ENCODE measurements around the gene SGSM2. TPM values are rescaled to one million over a fixed set of nuclear protein-coding genes. Genes with fewer than 3 reads are reported as not detected.

SGSM2 gene
- total RNA-seq, 1 donor: 37.3 TPM

DNA sequence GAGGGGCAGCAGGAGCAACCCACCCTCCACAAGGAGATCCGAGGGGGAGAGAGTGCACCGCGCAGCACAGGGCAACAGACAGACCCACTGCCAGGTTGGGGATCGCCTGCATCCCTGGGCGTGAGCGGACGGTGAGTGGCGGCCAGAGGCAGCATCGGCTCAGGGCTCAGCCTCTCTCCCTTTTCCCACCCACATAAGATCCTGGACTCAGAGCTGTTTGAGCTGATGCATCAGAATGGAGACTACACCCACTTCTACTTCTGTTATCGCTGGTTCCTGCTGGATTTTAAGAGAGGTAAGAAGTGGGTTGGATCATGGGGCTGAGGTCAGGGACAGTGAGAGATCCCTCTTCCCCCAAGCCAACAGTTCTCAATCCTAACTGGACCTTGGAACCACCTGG, 40.4 kb downstream of the SGSM2 start:
- Histone ChIP-seq H4K20me1 (ENCODE audit: insufficient read depth, low read length) (peaks cover 4% of the 10 kb centered on the region), H3K36me3 (ENCODE audit: insufficient read depth, low read length) (peaks cover 34% of the 10 kb centered on the region), H3K9me3 (ENCODE audit: low read depth, low read length) (no peaks in the 10 kb centered on the region), H3K4me1 (ENCODE audit: insufficient read depth, low read length) (no peaks in the 10 kb centered on the region), H3K4me3 (ENCODE audit: insufficient read depth, low read length) (no peak overlapping the region), H2AFZ (ENCODE audit: low read length) (no peak overlapping the region), H3K79me2 (ENCODE audit: insufficient read depth, low read length) (no peaks in the 10 kb centered on the region), H3K27ac (ENCODE audit: low read depth, low read length) (no peak overlapping the region), H3K27me3 (ENCODE audit: insufficient read depth, low read length) (no peaks in the 10 kb centered on the region), H3K4me2 (ENCODE audit: insufficient read depth, low read length) (no peak overlapping the region)
- DNase-seq (ENCODE audit: insufficient read length, low spot score, missing footprints): no peak
- TF ChIP-seq, protein P1, sequence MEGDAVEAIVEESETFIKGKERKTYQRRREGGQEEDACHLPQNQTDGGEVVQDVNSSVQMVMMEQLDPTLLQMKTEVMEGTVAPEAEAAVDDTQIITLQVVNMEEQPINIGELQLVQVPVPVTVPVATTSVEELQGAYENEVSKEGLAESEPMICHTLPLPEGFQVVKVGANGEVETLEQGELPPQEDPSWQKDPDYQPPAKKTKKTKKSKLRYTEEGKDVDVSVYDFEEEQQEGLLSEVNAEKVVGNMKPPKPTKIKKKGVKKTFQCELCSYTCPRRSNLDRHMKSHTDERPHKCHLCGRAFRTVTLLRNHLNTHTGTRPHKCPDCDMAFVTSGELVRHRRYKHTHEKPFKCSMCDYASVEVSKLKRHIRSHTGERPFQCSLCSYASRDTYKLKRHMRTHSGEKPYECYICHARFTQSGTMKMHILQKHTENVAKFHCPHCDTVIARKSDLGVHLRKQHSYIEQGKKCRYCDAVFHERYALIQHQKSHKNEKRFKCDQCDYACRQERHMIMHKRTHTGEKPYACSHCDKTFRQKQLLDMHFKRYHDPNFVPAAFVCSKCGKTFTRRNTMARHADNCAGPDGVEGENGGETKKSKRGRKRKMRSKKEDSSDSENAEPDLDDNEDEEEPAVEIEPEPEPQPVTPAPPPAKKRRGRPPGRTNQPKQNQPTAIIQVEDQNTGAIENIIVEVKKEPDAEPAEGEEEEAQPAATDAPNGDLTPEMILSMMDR (IDR thresholded peaks at IDR 0.05; ENCODE audit: extremely low read depth, low read depth, low read length): no peak

DNA sequence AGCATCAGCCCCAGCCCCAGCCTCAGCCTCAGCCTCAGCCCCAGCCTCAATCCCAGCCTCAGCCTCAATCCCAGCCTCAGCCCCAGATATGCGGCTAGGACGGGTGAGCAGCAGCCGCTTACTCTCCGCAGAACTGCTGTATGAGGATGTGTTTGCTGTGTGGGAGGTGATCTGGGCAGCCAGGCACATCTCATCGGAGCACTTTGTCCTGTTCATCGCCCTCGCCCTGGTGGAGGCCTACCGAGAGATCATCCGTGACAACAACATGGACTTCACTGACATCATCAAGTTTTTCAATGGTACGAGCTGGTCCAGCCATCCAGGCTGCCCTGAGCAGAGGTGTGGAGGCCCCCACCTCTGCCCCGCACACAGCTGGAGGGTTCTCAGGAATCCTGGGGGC, 41.6 kb downstream of the SGSM2 start:
- H3K27ac ChIP-seq (ENCODE audit: low read depth, low read length): no peak overlapping the region
- H3K4me2 ChIP-seq (ENCODE audit: insufficient read depth, low read length): no peak overlapping the region
- TF ChIP-seq, protein P1 (IDR thresholded peaks at IDR 0.05; ENCODE audit: extremely low read depth, low read depth, low read length): no peak
- no peaks in the 10 kb centered on the region for H3K4me1 ChIP-seq (ENCODE audit: insufficient read depth, low read length)
- H3K36me3 ChIP-seq (ENCODE audit: insufficient read depth, low read length): peaks cover 31% of the 10 kb centered on the region
- H3K4me3 ChIP-seq (ENCODE audit: insufficient read depth, low read length): no peak overlapping the region
- H3K27me3 ChIP-seq (ENCODE audit: insufficient read depth, low read length): no peaks in the 10 kb centered on the region
- DNase-seq (ENCODE audit: insufficient read length, low spot score, missing footprints): no peak
- H2AFZ ChIP-seq (ENCODE audit: low read length): no peak overlapping the region
- peaks cover 4% of the 10 kb centered on the region for H4K20me1 ChIP-seq (ENCODE audit: insufficient read depth, low read length)
- no peaks in the 10 kb centered on the region for H3K9me3 ChIP-seq (ENCODE audit: low read depth, low read length)
- H3K79me2 ChIP-seq (ENCODE audit: insufficient read depth, low read length): no peaks in the 10 kb centered on the region

DNA sequence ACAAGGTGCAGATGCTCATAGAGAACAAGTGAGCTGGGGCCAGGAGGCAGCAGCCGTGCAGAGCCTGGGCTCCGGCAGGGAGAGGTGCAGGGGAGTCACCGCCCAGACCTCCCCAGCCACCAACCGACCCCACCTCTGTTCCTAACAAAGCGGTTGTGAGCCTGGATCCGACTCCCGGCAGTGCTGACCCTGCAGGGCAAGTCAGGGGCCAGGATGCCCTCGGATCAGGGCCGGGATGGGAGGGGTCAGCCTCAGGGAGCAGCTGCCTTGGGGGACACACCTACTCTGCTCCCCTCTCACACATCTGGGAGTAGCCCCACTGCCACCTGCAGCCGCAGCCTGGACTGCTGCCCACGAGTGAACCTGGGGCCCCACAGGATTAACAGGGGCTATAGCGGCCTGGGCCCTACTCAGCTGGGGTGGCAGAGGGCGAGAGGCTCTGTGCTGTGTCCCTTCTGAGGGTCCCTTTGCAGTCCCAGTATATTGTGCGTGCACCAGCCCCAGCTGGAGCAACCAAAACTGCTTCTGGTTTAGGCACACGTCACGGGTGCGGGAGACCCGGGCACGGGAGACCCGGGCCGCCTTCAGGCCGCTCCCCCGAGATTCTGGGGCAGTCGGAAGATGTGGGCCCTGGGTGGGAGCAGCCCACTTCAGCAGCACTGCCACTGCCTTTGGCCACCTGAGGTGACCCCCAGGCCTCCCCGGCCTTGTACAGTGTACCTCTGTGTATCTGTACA, 42.4 kb downstream of the SGSM2 start:
- no peaks in the 10 kb centered on the region for H3K27me3 ChIP-seq (ENCODE audit: insufficient read depth, low read length)
- H3K36me3 ChIP-seq (ENCODE audit: insufficient read depth, low read length): peaks cover 27% of the 10 kb centered on the region
- no peak overlapping the region for H2AFZ ChIP-seq (ENCODE audit: low read length)
- DNase-seq (ENCODE audit: insufficient read length, low spot score, missing footprints): no peak
- H3K4me2 ChIP-seq (ENCODE audit: insufficient read depth, low read length): no peak overlapping the region
- H3K4me3 ChIP-seq (ENCODE audit: insufficient read depth, low read length): no peak overlapping the region
- H3K79me2 ChIP-seq (ENCODE audit: insufficient read depth, low read length): no peaks in the 10 kb centered on the region
- no peak overlapping the region for H3K27ac ChIP-seq (ENCODE audit: low read depth, low read length)
- H3K4me1 ChIP-seq (ENCODE audit: insufficient read depth, low read length): no peaks in the 10 kb centered on the region
- H4K20me1 ChIP-seq (ENCODE audit: insufficient read depth, low read length): peaks cover 4% of the 10 kb centered on the region
- TF ChIP-seq, protein P1 (IDR thresholded peaks at IDR 0.05; ENCODE audit: extremely low read depth, low read depth, low read length): no peak
- H3K9me3 ChIP-seq (ENCODE audit: low read depth, low read length): no peaks in the 10 kb centered on the region

DNA sequence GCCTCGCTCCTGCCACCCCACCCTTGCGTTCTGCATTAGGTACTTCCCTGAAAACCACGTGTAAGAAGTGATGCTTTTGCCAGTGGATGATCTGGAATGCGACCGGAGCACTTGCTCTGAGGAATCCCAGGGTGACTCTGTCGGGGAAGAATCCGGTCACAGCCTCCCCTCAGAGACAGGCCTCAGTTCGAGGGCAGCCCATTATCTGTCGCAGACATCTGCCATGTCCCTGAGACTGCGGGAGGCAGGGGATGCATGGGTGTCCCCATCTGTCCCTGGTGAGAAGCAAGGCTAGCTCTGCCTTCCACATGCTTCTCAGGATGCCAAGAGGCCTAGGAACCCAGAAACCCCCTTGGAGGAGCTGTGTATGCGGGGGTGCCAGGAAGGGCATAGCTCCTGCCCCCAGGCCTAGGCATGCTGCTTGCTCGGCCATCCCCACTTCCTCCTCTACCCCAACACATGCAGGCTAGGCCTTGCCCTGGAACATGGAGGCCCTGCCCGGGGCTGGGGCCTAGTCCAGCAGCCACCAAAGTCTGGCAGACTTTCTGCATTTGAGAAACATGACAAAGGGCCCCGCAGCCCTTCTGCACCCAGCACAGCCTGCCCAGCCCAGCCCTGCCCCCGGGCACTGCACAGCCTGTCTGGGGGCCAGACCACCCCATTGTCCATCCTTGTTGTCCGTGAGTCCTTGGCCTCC, 43.1 kb downstream of the SGSM2 start:
- Histone ChIP-seq H4K20me1 (ENCODE audit: insufficient read depth, low read length) (peaks cover 4% of the 10 kb centered on the region), H3K4me2 (ENCODE audit: insufficient read depth, low read length) (no peak overlapping the region), H3K27me3 (ENCODE audit: insufficient read depth, low read length) (no peaks in the 10 kb centered on the region), H3K4me1 (ENCODE audit: insufficient read depth, low read length) (no peaks in the 10 kb centered on the region), H3K79me2 (ENCODE audit: insufficient read depth, low read length) (no peaks in the 10 kb centered on the region), H2AFZ (ENCODE audit: low read length) (no peak overlapping the region), H3K9me3 (ENCODE audit: low read depth, low read length) (no peaks in the 10 kb centered on the region), H3K36me3 (ENCODE audit: insufficient read depth, low read length) (peaks cover 29% of the 10 kb centered on the region), H3K4me3 (ENCODE audit: insufficient read depth, low read length) (no peak overlapping the region), H3K27ac (ENCODE audit: low read depth, low read length) (no peak overlapping the region)
- TF ChIP-seq, protein P1 (IDR thresholded peaks at IDR 0.05; ENCODE audit: extremely low read depth, low read depth, low read length): no peak
- DNase-seq (ENCODE audit: insufficient read length, low spot score, missing footprints): no peak
